ENCODE measurements around the gene SYPL2. TPM values are rescaled to one million over a fixed set of nuclear protein-coding genes. Genes with fewer than 3 reads are reported as not detected.

SYPL2 gene
- total and polyA plus RNA-seq, 4 experiments from 2014 or later = not detected

- peaks cover 7 to 33% (median 20%) of the 10 kb centered on the region in 4 donors for H3K4me1 Mint-ChIP-seq
- peak overlapping the region in 3 of 8 donors; percentile 15 to 65 (median 29) for H3K4me3 Mint-ChIP-seq
- peak overlapping the region in 1 of 7 donors; percentile 80 for H3K27ac Mint-ChIP-seq
- POLR2A ChIA-PET (ENCODE audit: partially characterized antibody) = interaction anchor here (0.8 to 23.6 kb wide), 7 partner anchors 9 to 68 kb away, joined by 3 to 438 read pairs (median 4); partner anchors contain the start of gene AMIGO1
- H3K27me3 Mint-ChIP-seq = no peaks in the 10 kb centered on the region
- DNase-seq = peak; percentile 63 to 73 (median 65)
- H3K36me3 Mint-ChIP-seq = peaks cover 10 to 33% of the 10 kb centered on the region in 2 donors
- H3K36me3 ChIP-seq (ENCODE audit: insufficient read depth, low read length) = peaks cover 6% of the 10 kb centered on the region
- no peaks in the 10 kb centered on the region for H3K9me3 Mint-ChIP-seq
- H3K4me3 ChIP-seq (ENCODE audit: low read length in 2 of 2) = no peak overlapping the region
- H3K27me3 ChIP-seq (ENCODE audit: insufficient read depth, low read length) = no peaks in the 10 kb centered on the region
- H3K4me1 ChIP-seq (ENCODE audit: insufficient read depth, low read length) = peaks cover 23% of the 10 kb centered on the region
- no peak overlapping the region for H3K27ac ChIP-seq (ENCODE audit: low read depth, low read length)
- CTCF ChIA-PET (ENCODE audit: partially characterized antibody) = interaction anchor here (0.6 to 37.2 kb wide), 20 partner anchors 9 to 494 kb away, joined by 3 to 1669 read pairs (median 3); partner anchors contain the start of genes AHCYL1, AMIGO1, GNAI3 and GPR61
- intact Hi-C loops (cut with micrococcal nuclease) = loop anchor here (1.0 to 5.0 kb wide), 3 partner anchors 42 to 492 kb away; partner anchors contain the start of gene AHCYL1
- no peaks in the 10 kb centered on the region for H3K9me3 ChIP-seq (ENCODE audit: control insufficient read depth in 1 of 2, low read length in 2 of 2)
These were observed 23.9 kb downstream of the SYPL2 start for GRCh38 chr1:109490029-109490933.

GRCh38 chr1:109490934-109491302 is 24.6 kb downstream of the SYPL2 start:
- Mint-ChIP-seq H3K27ac (peak overlapping the region in 1 of 7 donors; percentile 80), H3K4me1 (peaks cover 12 to 36% (median 24%) of the 10 kb centered on the region in 4 donors), H3K9me3 (no peaks in the 10 kb centered on the region), H3K36me3 (peaks cover 13 to 32% of the 10 kb centered on the region in 2 donors), H3K4me3 (peak overlapping the region in 2 of 8 donors; percentile 29 to 65), H3K27me3 (no peaks in the 10 kb centered on the region)
- H3K27me3 ChIP-seq (ENCODE audit: insufficient read depth, low read length) = no peaks in the 10 kb centered on the region
- H3K36me3 ChIP-seq (ENCODE audit: insufficient read depth, low read length) = peaks cover 6% of the 10 kb centered on the region
- DNase-seq = no peak
- H3K4me1 ChIP-seq (ENCODE audit: insufficient read depth, low read length) = peaks cover 27% of the 10 kb centered on the region
- H3K9me3 ChIP-seq (ENCODE audit: control insufficient read depth in 1 of 2, low read length in 2 of 2) = no peaks in the 10 kb centered on the region
- ChIA-PET CTCF (ENCODE audit: partially characterized antibody) (interaction anchor here (0.8 to 37.2 kb wide), 20 partner anchors 7 to 494 kb away, joined by 3 to 1669 read pairs (median 3); partner anchors contain the start of genes AHCYL1, AMIGO1, ATXN7L2 and GNAI3), POLR2A (ENCODE audit: partially characterized antibody) (interaction anchor here (0.8 to 23.6 kb wide), 6 partner anchors 9 to 69 kb away, joined by 3 to 438 read pairs (median 7); partner anchors contain the start of gene AMIGO1)
- no peak overlapping the region for H3K4me3 ChIP-seq (ENCODE audit: low read length in 2 of 2)
- intact Hi-C loops (cut with micrococcal nuclease) = loop anchor here (1.0 to 5.0 kb wide), 3 partner anchors 41 to 491 kb away; partner anchors contain the start of gene AHCYL1
- no peak overlapping the region for H3K27ac ChIP-seq (ENCODE audit: low read depth, low read length)

- POLR2A ChIA-PET (ENCODE audit: partially characterized antibody) = interaction anchor here (0.9 to 23.6 kb wide), 4 partner anchors 8 to 53 kb away, joined by 3 to 438 read pairs (median 152); partner anchors contain the start of gene AMIGO1
- CTCF ChIA-PET (ENCODE audit: partially characterized antibody) = interaction anchor here (0.9 to 37.2 kb wide), 13 partner anchors 7 to 493 kb away, joined by 3 to 1669 read pairs (median 4); partner anchors contain the start of genes AHCYL1, AMIGO1, ATXN7L2 and GNAI3
- peaks cover 31% of the 10 kb centered on the region for H3K4me1 ChIP-seq (ENCODE audit: insufficient read depth, low read length)
- Mint-ChIP-seq H3K4me1 (peaks cover 17 to 39% (median 27%) of the 10 kb centered on the region in 4 donors), H3K27me3 (no peaks in the 10 kb centered on the region), H3K36me3 (peaks cover 16 to 34% of the 10 kb centered on the region in 2 donors), H3K27ac (peak overlapping the region in 2 of 7 donors; percentile 26 to 42), H3K4me3 (no peak overlapping the region), H3K9me3 (no peaks in the 10 kb centered on the region)
- no peaks in the 10 kb centered on the region for H3K9me3 ChIP-seq (ENCODE audit: control insufficient read depth in 1 of 2, low read length in 2 of 2)
- H3K27me3 ChIP-seq (ENCODE audit: insufficient read depth, low read length) = no peaks in the 10 kb centered on the region
- H3K36me3 ChIP-seq (ENCODE audit: insufficient read depth, low read length) = peaks cover 8% of the 10 kb centered on the region
- H3K4me3 ChIP-seq (ENCODE audit: low read length in 2 of 2) = no peak overlapping the region
- no peak for DNase-seq
- intact Hi-C loops (cut with micrococcal nuclease) = loop anchor here (5.0 kb wide), 2 partner anchors 229 to 491 kb away; partner anchors contain the start of gene AHCYL1
- no peak overlapping the region for H3K27ac ChIP-seq (ENCODE audit: low read depth, low read length)
These were observed 25.0 kb downstream of the SYPL2 start for GRCh38 chr1:109491372-109491771.

- Histone ChIP-seq H3K4me1 (ENCODE audit: insufficient read depth, low read length) (peaks cover 45% of the 10 kb centered on the region), H3K27ac (ENCODE audit: low read depth, low read length) (no peak overlapping the region), H3K4me3 (ENCODE audit: low read length in 2 of 2) (no peak overlapping the region), H3K36me3 (ENCODE audit: insufficient read depth, low read length) (peaks cover 17% of the 10 kb centered on the region), H3K27me3 (ENCODE audit: insufficient read depth, low read length) (no peaks in the 10 kb centered on the region), H3K9me3 (ENCODE audit: control insufficient read depth in 1 of 2, low read length in 2 of 2) (no peaks in the 10 kb centered on the region)
- intact Hi-C loops (cut with micrococcal nuclease) = loop anchor here (5.0 kb wide), 2 partner anchors 230 to 490 kb away; partner anchors contain the start of gene AHCYL1
- H3K27ac Mint-ChIP-seq = peak overlapping the region in 1 of 7 donors; percentile 55
- POLR2A ChIA-PET (ENCODE audit: partially characterized antibody) = interaction anchor here (0.6 to 23.6 kb wide), 5 partner anchors 9 to 539 kb away, joined by 3 to 438 read pairs (median 206); partner anchors contain the start of genes AMIGO1, ATXN7L2 and PSMA5
- peak overlapping the region in 5 of 8 donors; percentile 13 to 49 (median 47) for H3K4me3 Mint-ChIP-seq
- no peak for DNase-seq
- CTCF ChIA-PET (ENCODE audit: partially characterized antibody) = interaction anchor here (0.6 to 37.2 kb wide), 15 partner anchors 8 to 831 kb away, joined by 3 to 1669 read pairs (median 6); partner anchors contain the start of genes AMIGO1, ATXN7L2, GNAI3 and GPR61
- peaks cover 25 to 48% (median 36%) of the 10 kb centered on the region in 4 donors for H3K4me1 Mint-ChIP-seq
- no peaks in the 10 kb centered on the region for H3K27me3 Mint-ChIP-seq
- no peaks in the 10 kb centered on the region for H3K9me3 Mint-ChIP-seq
- peaks cover 15 to 41% of the 10 kb centered on the region in 2 donors for H3K36me3 Mint-ChIP-seq
These were observed 26.4 kb downstream of the SYPL2 start for GRCh38 chr1:109492779-109493178.

GRCh38 chr1:109493227-109493626 is 26.9 kb downstream of the SYPL2 start:
- CTCF ChIA-PET (ENCODE audit: partially characterized antibody) = interaction anchor here (0.6 to 37.2 kb wide), 18 partner anchors 9 to 831 kb away, joined by 3 to 1669 read pairs (median 6); partner anchors contain the start of genes AMIGO1, ATXN7L2, GNAI3 and GPR61
- no peaks in the 10 kb centered on the region for H3K27me3 Mint-ChIP-seq
- intact Hi-C loops (cut with micrococcal nuclease) = loop anchor here (5.0 kb wide), 2 partner anchors 231 to 489 kb away; partner anchors contain the start of gene AHCYL1
- H3K9me3 ChIP-seq (ENCODE audit: control insufficient read depth in 1 of 2, low read length in 2 of 2) = no peaks in the 10 kb centered on the region
- H3K4me1 Mint-ChIP-seq = peaks cover 27 to 52% (median 41%) of the 10 kb centered on the region in 4 donors
- H3K36me3 ChIP-seq (ENCODE audit: insufficient read depth, low read length) = peaks cover 17% of the 10 kb centered on the region
- peaks cover 50% of the 10 kb centered on the region for H3K4me1 ChIP-seq (ENCODE audit: insufficient read depth, low read length)
- POLR2A ChIA-PET (ENCODE audit: partially characterized antibody) = interaction anchor here (0.6 to 23.6 kb wide), 5 partner anchors 10 to 538 kb away, joined by 3 to 438 read pairs (median 206); partner anchors contain the start of genes AMIGO1, ATXN7L2 and PSMA5
- no peak overlapping the region for H3K4me3 ChIP-seq (ENCODE audit: low read length in 2 of 2)
- no peaks in the 10 kb centered on the region for H3K9me3 Mint-ChIP-seq
- H3K4me3 Mint-ChIP-seq = peak overlapping the region; percentile 58 to 97 (median 94)
- no peaks in the 10 kb centered on the region for H3K27me3 ChIP-seq (ENCODE audit: insufficient read depth, low read length)
- H3K27ac Mint-ChIP-seq = peak overlapping the region in 3 of 7 donors; percentile 29 to 95 (median 92)
- peaks cover 15 to 41% of the 10 kb centered on the region in 2 donors for H3K36me3 Mint-ChIP-seq
- DNase-seq = no peak
- no peak overlapping the region for H3K27ac ChIP-seq (ENCODE audit: low read depth, low read length)

GRCh38 chr1:109493805-109494539 is 27.6 kb downstream of the SYPL2 start, which contains the start of gene CYB561D1:
Gene CYB561D1, plus strand, starts transcription at chr1:109494094. Its CDS starts 46 bp downstream, at chr1:109494140.
- peaks cover 30 to 60% (median 46%) of the 10 kb centered on the region in 4 donors for H3K4me1 Mint-ChIP-seq
- peak; percentile 87 to 95 (median 89) for DNase-seq
- H3K9me3 Mint-ChIP-seq = no peaks in the 10 kb centered on the region
- CTCF ChIA-PET (ENCODE audit: partially characterized antibody) = interaction anchor here (0.6 to 37.2 kb wide), 14 partner anchors 10 to 287 kb away, joined by 3 to 1669 read pairs (median 6); partner anchors contain the start of genes AMIGO1, ATXN7L2, GNAI3 and GPR61
- Histone ChIP-seq H3K4me1 (ENCODE audit: insufficient read depth, low read length) (peaks cover 57% of the 10 kb centered on the region), H3K9me3 (ENCODE audit: control insufficient read depth in 1 of 2, low read length in 2 of 2) (no peaks in the 10 kb centered on the region), H3K4me3 (ENCODE audit: low read length in 2 of 2) (peak within 1 kb of the TSS; percentile 91 to 97), H3K27me3 (ENCODE audit: insufficient read depth, low read length) (no peaks in the 10 kb centered on the region), H3K36me3 (ENCODE audit: insufficient read depth, low read length) (peaks cover 17% of the 10 kb centered on the region), H3K27ac (ENCODE audit: low read depth, low read length) (peak within 1 kb of the TSS; percentile 53)
- H3K27ac Mint-ChIP-seq = peak within 1 kb of the TSS; percentile 86 to 95 (median 93)
- intact Hi-C loops (cut with micrococcal nuclease) = loop anchor here (1.0 to 5.0 kb wide), 8 partner anchors 8 to 488 kb away; partner anchors contain the start of genes AHCYL1 and PSRC1
- peak within 1 kb of the TSS; percentile 94 to 97 (median 96) for H3K4me3 Mint-ChIP-seq
- H3K27me3 Mint-ChIP-seq = no peaks in the 10 kb centered on the region
- POLR2A ChIA-PET (ENCODE audit: partially characterized antibody) = interaction anchor here (1.4 to 23.6 kb wide), 5 partner anchors 10 to 541 kb away, joined by 3 to 438 read pairs (median 206); partner anchors contain the start of genes AMIGO1, ATXN7L2, PSMA5 and STRIP1
- H3K36me3 Mint-ChIP-seq = peaks cover 15 to 39% of the 10 kb centered on the region in 2 donors
